ENCODE data around the gene ANKRD28. TPM values are rescaled to one million over a fixed set of nuclear protein-coding genes. Genes with fewer than 3 reads are reported as not detected.

The ANKRD28 gene
- total and polyA plus RNA-seq, 2 of the 8 experiments (the other 6 are each of a cell fraction or from before 2014, with no cell fraction given): 39.1 to 61.7 TPM

GRCh38 chr3:15731024-15731423 lies 66.8 kb downstream of the ANKRD28 start:
- no peak overlapping the region for H3K27ac ChIP-seq (ENCODE audit: low read depth, low read length)
- H3K18ac ChIP-seq (ENCODE audit: extremely low read depth, low read length): no peak overlapping the region
- H3K4me2 ChIP-seq (ENCODE audit: insufficient read depth in 1 of 2, low read depth in 2 of 2, low read length in 2 of 2): no peak overlapping the region
- no peak overlapping the region for H4K8ac ChIP-seq (ENCODE audit: extremely low read depth, insufficient read depth, low read length)
- H2AFZ ChIP-seq (ENCODE audit: low read length): no peak overlapping the region
- H3K79me2 ChIP-seq (ENCODE audit: control insufficient read depth in 1 of 2, insufficient read depth in 2 of 2, low read length in 2 of 2): no peaks in the 10 kb centered on the region
- POLR2A ChIA-PET (ENCODE audit: partially characterized antibody): no interaction called here
- H3K9ac ChIP-seq (replicated peaks in 1 of 4; ENCODE audit: extremely low read depth in 1 of 4, low read depth in 3 of 4, low read length in 3 of 4): no peak overlapping the region
- no peak overlapping the region for H2BK120ac ChIP-seq (replicated peaks; ENCODE audit: low read depth, low read length)
- H3K56ac ChIP-seq (replicated peaks; ENCODE audit: insufficient read length, low read depth, low read length): no peak overlapping the region
- TF ChIP-seq SIN3A (conservative IDR thresholded peaks at IDR 0.05 in 1 of 2, IDR thresholded peaks at IDR 0.05 in 1 of 2; ENCODE audit: low read depth in 1 of 2, low read length in 2 of 2): no peak
- TF ChIP-seq TEAD4 (IDR thresholded peaks at IDR 0.05; ENCODE audit: low read depth, low read length): no peak
- no peak for TF ChIP-seq RXRA (IDR thresholded peaks at IDR 0.05; ENCODE audit: insufficient read depth, low read depth, low read length)
- TF ChIP-seq KDM4A (IDR thresholded peaks at IDR 0.05; ENCODE audit: low read depth, low read length, severe bottlenecking): no peak
- TF ChIP-seq POLR2AphosphoS5 (IDR thresholded peaks at IDR 0.05; ENCODE audit: low read depth, low read length): no peak
- no peak for TF ChIP-seq E2F6 (IDR thresholded peaks at IDR 0.05)
- no peak for TF ChIP-seq NRF1 (IDR thresholded peaks at IDR 0.05; ENCODE audit: low read depth, low read length)
- no peak for TF ChIP-seq SIRT6 (IDR thresholded peaks at IDR 0.05; ENCODE audit: low read length)
- no peak for TF ChIP-seq CBX5 (IDR thresholded peaks at IDR 0.05; ENCODE audit: low read depth, low read length)
- no peak for TF ChIP-seq HDAC2 (IDR thresholded peaks at IDR 0.05; ENCODE audit: borderline replicate concordance in 1 of 2, low read depth in 2 of 2, low read length in 2 of 2)
- no peak overlapping the region for H3K23ac ChIP-seq (ENCODE audit: insufficient read length)
- no peak for DNase-seq (ENCODE audit: low read depth in 1 of 2, low spot score in 2 of 2)
- peaks cover 0 to 8% (median 5%) of the 10 kb centered on the region in 4 experiments; a peak in 5 of 8 replicates for H3K36me3 ChIP-seq (ENCODE audit: control insufficient read depth in 2 of 4, insufficient read depth in 4 of 4, low read length in 3 of 4)
- H3K79me1 ChIP-seq (ENCODE audit: low read depth, low read length): no peaks in the 10 kb centered on the region
- no peak overlapping the region for H4K91ac ChIP-seq (replicated peaks; ENCODE audit: insufficient read length, low read length)
- H3K23me2 ChIP-seq (ENCODE audit: low read depth, low read length): no peaks in the 10 kb centered on the region
- H4K5ac ChIP-seq (ENCODE audit: insufficient read length, low read depth, low read length): no peak overlapping the region
- H4K20me1 ChIP-seq (replicated peaks in 1 of 2; ENCODE audit: control insufficient read depth in 1 of 2, insufficient read depth in 2 of 2, low read length in 2 of 2): no peaks in the 10 kb centered on the region
- H2BK20ac ChIP-seq (ENCODE audit: low read length): no peak overlapping the region
- H3K4me1 ChIP-seq (replicated peaks in 1 of 4; ENCODE audit: control insufficient read depth in 3 of 4, insufficient read depth in 4 of 4, low read length in 3 of 4): no peaks in the 10 kb centered on the region
- FAIRE-seq: no peak
- 97% methylated on average over 2 of the region's 2 CpGs; no CpG with 5 or more reads in 1 of the 2 experiments for WGBS, 2 experiments (ENCODE audit: extremely low coverage in 1 of 2, insufficient coverage in 1 of 2, insufficient read length in 1 of 2, insufficient replicate concordance in 2 of 2, low coverage in 1 of 2, low lambda C conversion rate in 2 of 2, missing lambda C conversion rate in 1 of 2)
- no peak overlapping the region for H2BK5ac ChIP-seq (ENCODE audit: low read depth, low read length)
- no peaks in the 10 kb centered on the region for H3K27me3 ChIP-seq (replicated peaks in 1 of 4; ENCODE audit: control insufficient read depth in 3 of 4, extremely low read depth in 1 of 4, insufficient read depth in 3 of 4, low read length in 3 of 4)
- H2BK15ac ChIP-seq (ENCODE audit: low read length): no peak overlapping the region
- no peak overlapping the region for H3K14ac ChIP-seq (ENCODE audit: insufficient read length)
- no peak overlapping the region for H2BK12ac ChIP-seq (ENCODE audit: low read depth, low read length)
- H3K4me3 ChIP-seq (ENCODE audit: extremely low read depth in 1 of 4, insufficient read depth in 2 of 4, low read depth in 3 of 4, low read length in 4 of 4): no peak overlapping the region
- H3K4ac ChIP-seq (replicated peaks; ENCODE audit: insufficient read length, low read depth, low read length): no peak overlapping the region
- no peak overlapping the region for H2AK5ac ChIP-seq (ENCODE audit: low read depth, low read length)
- H3K9me3 ChIP-seq (ENCODE audit: insufficient read depth in 2 of 2, low read depth in 1 of 2, low read length in 1 of 2): no peaks in the 10 kb centered on the region
- CTCF ChIA-PET (ENCODE audit: partially characterized antibody): interaction anchor here (0.6 to 1.6 kb wide), 3 partner anchors 94 to 176 kb away, joined by 3 to 4 read pairs (median 3); no protein-coding TSS in a partner anchor
